IPS-11a (cell line): ENCODE measurements around the gene NOXO1.
"Not testable (repeated sequence)": the region's sequence is repeated elsewhere in the genome, so short reads cannot be mapped to it uniquely, and the experiment has no call there.

ENCODE experiments used
- H3K4me3 ChIP-seq: one replicate; pipeline ENCODE4 v1.5.1; 2013; ENCODE audit warnings: low read depth, low read length, control low read depth

Gene NOXO1

GRCh38 chr16:1963806-1964505 is 17.3 kb downstream of the NOXO1 start:
- H3K4me3 ChIP-seq, result peak overlapping the region; percentile 93

- H3K4me3 ChIP-seq, result peak overlapping the region; percentile 93
These were observed 18.8 kb downstream of the NOXO1 start for GRCh38 chr16:1962161-1963153.

GRCh38 chr16:1961651-1962067 is 19.6 kb downstream of the NOXO1 start:
- no peak overlapping the region for H3K4me3 ChIP-seq

GRCh38 chr16:1960665-1961630 is 20.3 kb downstream of the NOXO1 start:
- no peak overlapping the region for H3K4me3 ChIP-seq

GRCh38 chr16:1959269-1960039 is 21.8 kb downstream of the NOXO1 start, which contains the start of gene NDUFB10:
Gene NDUFB10 (plus strand): TSS chr16:1959538. CDS start chr16:1959625, 87 bp downstream.
- peak within 1 kb of the TSS; percentile 83 for H3K4me3 ChIP-seq

GRCh38 chr16:1958715-1959268 is 22.5 kb downstream of the NOXO1 start:
- H3K4me3 ChIP-seq, result peak overlapping the region; percentile 83

GRCh38 chr16:1958143-1958491 is 23.2 kb downstream of the NOXO1 start:
- not testable (repeated sequence) for H3K4me3 ChIP-seq

GRCh38 chr16:1957434-1958142 is 23.7 kb downstream of the NOXO1 start:
- H3K4me3 ChIP-seq, result not testable (repeated sequence)

GRCh38 chr16:1953734-1954133 is 27.5 kb downstream of the NOXO1 start:
- H3K4me3 ChIP-seq, result no peak overlapping the region

- no peak overlapping the region for H3K4me3 ChIP-seq
These were observed 30.7 kb downstream of the NOXO1 start for GRCh38 chr16:1950559-1950958.

- H3K4me3 ChIP-seq, result no peak overlapping the region
These were observed 31.2 kb downstream of the NOXO1 start for GRCh38 chr16:1950047-1950446.

GRCh38 chr16:1949507-1949906 is 31.8 kb downstream of the NOXO1 start:
- H3K4me3 ChIP-seq, result no peak overlapping the region

- H3K4me3 ChIP-seq, result no peak overlapping the region
These were observed 33.9 kb downstream of the NOXO1 start for GRCh38 chr16:1947369-1947670.

GRCh38 chr16:1946495-1947368 is 34.5 kb downstream of the NOXO1 start:
- H3K4me3 ChIP-seq, result no peak overlapping the region

GRCh38 chr16:1945559-1946391 is 35.5 kb downstream of the NOXO1 start:
- H3K4me3 ChIP-seq, result no peak overlapping the region

GRCh38 chr16:1944612-1945199 is 36.6 kb downstream of the NOXO1 start:
- no peak overlapping the region for H3K4me3 ChIP-seq
